ENCODE data around the gene ADAMTS14. TPM values are rescaled to one million over a fixed set of nuclear protein-coding genes. Genes with fewer than 3 reads are reported as not detected.
A peak's percentile ranks its signal among the peaks of the same experiment; 100 is the strongest.

The ADAMTS14 gene
- total RNA-seq, 1 experiment from 2014 or later = 0.91 TPM

DNA sequence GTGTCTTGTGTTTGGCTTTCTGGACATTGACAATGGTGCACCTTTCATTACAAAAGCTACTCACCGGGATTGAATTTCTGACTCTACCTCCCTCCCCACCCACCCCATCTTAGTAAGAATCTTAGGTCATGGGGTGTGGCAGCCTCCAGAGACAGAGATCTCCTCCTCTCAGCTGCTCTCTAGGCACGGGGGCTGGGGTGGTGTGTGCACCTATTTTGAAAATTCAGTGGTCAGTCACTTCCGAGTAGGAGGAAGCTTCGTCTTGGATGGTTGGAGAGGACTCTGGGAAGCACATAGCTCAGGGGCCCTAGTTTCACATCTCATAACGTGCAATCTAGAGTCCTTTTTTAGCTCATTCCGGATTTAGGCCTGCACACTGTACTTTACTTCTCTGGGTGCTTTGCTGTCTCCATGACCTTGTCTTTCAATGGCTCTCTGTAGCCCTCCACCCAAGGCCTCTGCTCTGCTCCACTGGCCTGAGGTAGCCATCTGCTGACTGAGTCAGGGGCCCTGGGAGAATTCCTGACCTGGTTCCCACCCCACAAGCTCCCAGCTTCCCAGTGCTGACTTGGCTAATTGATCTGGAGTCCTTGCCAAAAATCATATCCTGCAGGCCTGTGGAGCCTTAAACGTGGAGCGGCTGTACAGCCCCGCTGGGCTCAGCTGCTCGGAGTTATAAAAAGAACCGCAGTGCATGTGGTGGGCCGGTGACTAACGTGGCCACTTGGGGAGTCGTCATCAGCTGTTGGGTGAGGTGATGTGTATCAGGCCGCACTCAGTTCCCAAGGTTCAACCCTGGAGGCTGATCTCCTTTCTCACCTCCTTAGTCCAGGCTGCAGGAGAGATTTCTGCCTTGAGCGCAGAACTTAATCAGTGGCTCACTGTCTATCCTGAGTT lies 19.3 kb upstream of the ADAMTS14 start:
- no TSS peak for BruUV-seq (replicated peaks)
- Histone ChIP-seq H3K9ac (ENCODE audit: low read length) (no peak overlapping the region), H3K27ac (ENCODE audit: low read length) (no peak overlapping the region), H3K9me2 (replicated peaks; ENCODE audit: low read length) (no peaks in the 10 kb centered on the region), H3K9me3 (ENCODE audit: low read length) (0 out of 2 replicates have a peak, but pooled peaks cover 9% of the 10 kb centered on the region), H3K4me3 (ENCODE audit: low read length) (no peak overlapping the region), H3K27me3 (ENCODE audit: low read length) (no peaks in the 10 kb centered on the region), H3K79me2 (ENCODE audit: low read length) (no peaks in the 10 kb centered on the region), H3F3A (ENCODE audit: low read length, unreplicated experiment) (peaks cover 22% of the 10 kb centered on the region), H3K4me1 (ENCODE audit: insufficient read depth, low read length) (peaks cover 45% of the 10 kb centered on the region), H3K4me2 (ENCODE audit: low read length) (no peak overlapping the region), H2AFZ (ENCODE audit: low read length) (no peak overlapping the region), H3K36me3 (ENCODE audit: low read depth, low read length) (no peaks in the 10 kb centered on the region), H4K20me1 (ENCODE audit: low read length) (no peaks in the 10 kb centered on the region)
- no peak for ATAC-seq
- TF ChIP-seq EZH2phosphoT487 (IDR thresholded peaks at IDR 0.05; ENCODE audit: borderline replicate concordance, low read length) (no peak), EZH2 (IDR thresholded peaks at IDR 0.05; ENCODE audit: low read length, unreplicated experiment) (no peak)
- TF ChIP-seq, protein P1, sequence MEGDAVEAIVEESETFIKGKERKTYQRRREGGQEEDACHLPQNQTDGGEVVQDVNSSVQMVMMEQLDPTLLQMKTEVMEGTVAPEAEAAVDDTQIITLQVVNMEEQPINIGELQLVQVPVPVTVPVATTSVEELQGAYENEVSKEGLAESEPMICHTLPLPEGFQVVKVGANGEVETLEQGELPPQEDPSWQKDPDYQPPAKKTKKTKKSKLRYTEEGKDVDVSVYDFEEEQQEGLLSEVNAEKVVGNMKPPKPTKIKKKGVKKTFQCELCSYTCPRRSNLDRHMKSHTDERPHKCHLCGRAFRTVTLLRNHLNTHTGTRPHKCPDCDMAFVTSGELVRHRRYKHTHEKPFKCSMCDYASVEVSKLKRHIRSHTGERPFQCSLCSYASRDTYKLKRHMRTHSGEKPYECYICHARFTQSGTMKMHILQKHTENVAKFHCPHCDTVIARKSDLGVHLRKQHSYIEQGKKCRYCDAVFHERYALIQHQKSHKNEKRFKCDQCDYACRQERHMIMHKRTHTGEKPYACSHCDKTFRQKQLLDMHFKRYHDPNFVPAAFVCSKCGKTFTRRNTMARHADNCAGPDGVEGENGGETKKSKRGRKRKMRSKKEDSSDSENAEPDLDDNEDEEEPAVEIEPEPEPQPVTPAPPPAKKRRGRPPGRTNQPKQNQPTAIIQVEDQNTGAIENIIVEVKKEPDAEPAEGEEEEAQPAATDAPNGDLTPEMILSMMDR (conservative IDR thresholded peaks at IDR 0.05; ENCODE audit: low read depth, low read length) = no peak
- no peak for DNase-seq
- intact Hi-C loops (cut with micrococcal nuclease) = no loop called here
- ChIA-PET CTCF (no interaction called here), POLR2A (ENCODE audit: unreplicated experiment) (no interaction called here)

DNA sequence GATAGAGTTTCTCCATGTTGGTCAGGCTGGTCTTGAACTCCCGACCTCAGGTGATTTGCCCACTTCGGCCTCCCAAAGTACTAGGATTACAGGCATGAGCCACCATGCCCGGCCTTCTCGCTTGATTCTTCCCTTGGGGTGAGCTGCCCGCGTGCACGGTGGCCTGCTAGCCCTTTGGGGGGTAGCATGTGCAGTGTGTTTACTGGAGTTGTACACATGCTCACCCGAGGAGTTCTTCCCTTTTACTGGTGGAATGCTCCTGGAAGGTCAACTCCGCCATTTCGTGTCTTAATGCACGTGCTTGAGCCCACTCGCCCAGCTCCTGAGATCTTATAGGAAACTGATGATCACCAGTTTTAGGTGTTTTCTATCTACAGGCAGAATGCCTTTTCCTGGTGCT lies 17.0 kb upstream of the ADAMTS14 start:
- Histone ChIP-seq H3K4me2 (ENCODE audit: low read length) (no peak overlapping the region), H2AFZ (ENCODE audit: low read length) (no peak overlapping the region), H3F3A (ENCODE audit: low read length, unreplicated experiment) (peaks cover 22% of the 10 kb centered on the region), H3K4me3 (ENCODE audit: low read length) (no peak overlapping the region), H3K9me2 (replicated peaks; ENCODE audit: low read length) (no peaks in the 10 kb centered on the region), H3K79me2 (ENCODE audit: low read length) (no peaks in the 10 kb centered on the region), H3K9ac (ENCODE audit: low read length) (no peak overlapping the region), H3K4me1 (ENCODE audit: insufficient read depth, low read length) (peaks cover 34% of the 10 kb centered on the region), H4K20me1 (ENCODE audit: low read length) (no peaks in the 10 kb centered on the region), H3K36me3 (ENCODE audit: low read depth, low read length) (no peaks in the 10 kb centered on the region), H3K27ac (ENCODE audit: low read length) (peak overlapping the region; percentile 82), H3K27me3 (ENCODE audit: low read length) (no peaks in the 10 kb centered on the region), H3K9me3 (ENCODE audit: low read length) (peaks cover 10% of the 10 kb centered on the region)
- no peak for DNase-seq
- intact Hi-C loops (cut with micrococcal nuclease) = loop anchor here (5.0 kb wide), 1 partner anchor 78 kb away; no protein-coding TSS in a partner anchor
- CTCF ChIA-PET = no interaction called here
- POLR2A ChIA-PET (ENCODE audit: unreplicated experiment) = no interaction called here
- no TSS peak for BruUV-seq (replicated peaks)
- ATAC-seq = no peak
- TF ChIP-seq EZH2phosphoT487 (IDR thresholded peaks at IDR 0.05; ENCODE audit: borderline replicate concordance, low read length) (no peak), EZH2 (IDR thresholded peaks at IDR 0.05; ENCODE audit: low read length, unreplicated experiment) (no peak)
- TF ChIP-seq, protein P1 (conservative IDR thresholded peaks at IDR 0.05; ENCODE audit: low read depth, low read length) = no peak

DNA sequence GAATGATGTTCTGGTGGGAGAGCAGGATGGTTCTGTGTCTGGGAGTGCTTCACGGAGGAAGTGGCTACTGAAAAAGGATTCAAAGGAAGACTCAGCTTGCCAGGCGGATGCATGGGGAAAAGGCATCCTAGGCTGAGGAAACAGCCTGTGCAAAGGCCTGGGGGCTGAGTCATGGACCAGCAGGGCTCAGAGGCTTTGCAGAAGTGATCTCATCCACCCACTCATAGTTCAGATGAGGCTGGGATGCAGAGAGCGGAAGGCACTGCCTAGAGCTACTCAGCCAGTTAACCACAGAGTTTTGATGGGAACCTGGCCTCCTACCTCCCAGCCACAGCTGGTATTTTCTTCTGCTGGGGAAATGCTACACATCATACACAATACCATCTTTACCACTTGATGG lies 15.8 kb upstream of the ADAMTS14 start:
- Histone ChIP-seq H4K20me1 (ENCODE audit: low read length) (no peaks in the 10 kb centered on the region), H3K27ac (ENCODE audit: low read length) (peak overlapping the region; percentile 87), H3K9ac (ENCODE audit: low read length) (peak overlapping the region; percentile 49), H2AFZ (ENCODE audit: low read length) (no peak overlapping the region), H3K36me3 (ENCODE audit: low read depth, low read length) (no peaks in the 10 kb centered on the region), H3K4me2 (ENCODE audit: low read length) (peak overlapping the region; percentile 7), H3K27me3 (ENCODE audit: low read length) (no peaks in the 10 kb centered on the region), H3K4me3 (ENCODE audit: low read length) (no peak overlapping the region), H3K79me2 (ENCODE audit: low read length) (no peaks in the 10 kb centered on the region), H3K4me1 (ENCODE audit: insufficient read depth, low read length) (peaks cover 39% of the 10 kb centered on the region), H3K9me3 (ENCODE audit: low read length) (peaks cover 10% of the 10 kb centered on the region), H3K9me2 (replicated peaks; ENCODE audit: low read length) (no peaks in the 10 kb centered on the region), H3F3A (ENCODE audit: low read length, unreplicated experiment) (peaks cover 22% of the 10 kb centered on the region)
- ATAC-seq (peak; percentile 97), DNase-seq (peak; percentile 100)
- intact Hi-C loops (cut with micrococcal nuclease) = loop anchor here (5.0 kb wide), 1 partner anchor 79 kb away; no protein-coding TSS in a partner anchor
- TF ChIP-seq EZH2phosphoT487 (IDR thresholded peaks at IDR 0.05; ENCODE audit: borderline replicate concordance, low read length) (no peak), EZH2 (IDR thresholded peaks at IDR 0.05; ENCODE audit: low read length, unreplicated experiment) (no peak)
- TF ChIP-seq, protein P1 (conservative IDR thresholded peaks at IDR 0.05; ENCODE audit: low read depth, low read length) = no peak
- POLR2A ChIA-PET (ENCODE audit: unreplicated experiment) = no interaction called here
- CTCF ChIA-PET = interaction anchor here (1.1 kb wide), 1 partner anchor 40 kb away, joined by 3 read pairs; no protein-coding TSS in a partner anchor
- BruUV-seq (replicated peaks) = no TSS peak

Measured in PC-3 (cell line).